Esophagus mucosa (tissue), 1 donor: ENCODE data around the gene TMEM30A. TPM values are rescaled to one million over a fixed set of nuclear protein-coding genes. Genes with fewer than 3 reads are reported as not detected.

Experiments used
- ATAC-seq: fragments of 200-7000 bp; cut with Tn5 transposase; one replicate; pipeline ENCODE4 v1.9.1; 2020
- total RNA-seq: library from RNA; stranded (reverse); gene quantifications from one replicate; pipeline ENCODE4 v1.2.4, GENCODE V29; 2023
- donor health status: DM: yes; HTN: yes; CAD: no.

TMEM30A gene
- total RNA-seq, 1 donor from 2014 or later, result 64.0 TPM

DNA sequence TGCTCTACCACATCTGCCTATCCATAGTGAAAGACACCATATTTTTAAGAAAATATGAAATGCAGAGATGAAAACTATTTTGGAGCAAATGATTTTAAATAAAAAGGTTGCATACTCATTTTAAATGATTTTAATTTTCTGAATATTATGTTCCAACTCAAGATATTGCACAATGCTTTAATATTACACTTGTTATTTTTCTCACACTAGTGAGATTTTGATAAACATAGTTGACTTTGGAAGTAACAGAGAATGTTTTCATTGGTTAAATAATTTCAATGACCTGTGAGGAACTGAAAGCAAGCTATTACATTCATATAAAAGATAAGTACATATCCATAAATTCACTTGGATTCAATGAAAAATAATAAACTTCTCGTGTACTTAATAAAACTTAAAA lies 7.2 kb upstream of the TMEM30A start:
- no peak for ATAC-seq

DNA sequence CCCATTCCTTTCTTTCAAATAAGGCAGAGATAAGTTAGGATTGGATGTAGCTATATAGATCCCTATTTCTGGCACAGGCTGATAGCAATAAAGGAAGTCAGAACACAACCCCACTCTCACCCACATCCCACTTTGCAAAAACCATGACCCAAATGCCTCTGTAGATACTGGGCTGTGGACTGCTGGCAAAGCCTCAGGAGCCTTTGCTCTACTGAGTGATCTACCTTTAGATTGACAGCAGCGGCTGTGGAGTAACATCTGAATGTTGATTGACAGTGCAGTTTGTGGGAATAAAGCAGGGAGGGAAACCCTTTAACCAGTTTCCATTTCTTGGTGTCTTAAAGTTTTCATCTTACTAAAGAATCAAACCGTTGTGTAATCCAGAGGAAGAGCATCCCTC lies 6.7 kb upstream of the TMEM30A start:
- no peak for ATAC-seq

- ATAC-seq, result no peak
Measured at GRCh38 chr6:75290136-75290945, 5.7 kb upstream of the TMEM30A start.

DNA sequence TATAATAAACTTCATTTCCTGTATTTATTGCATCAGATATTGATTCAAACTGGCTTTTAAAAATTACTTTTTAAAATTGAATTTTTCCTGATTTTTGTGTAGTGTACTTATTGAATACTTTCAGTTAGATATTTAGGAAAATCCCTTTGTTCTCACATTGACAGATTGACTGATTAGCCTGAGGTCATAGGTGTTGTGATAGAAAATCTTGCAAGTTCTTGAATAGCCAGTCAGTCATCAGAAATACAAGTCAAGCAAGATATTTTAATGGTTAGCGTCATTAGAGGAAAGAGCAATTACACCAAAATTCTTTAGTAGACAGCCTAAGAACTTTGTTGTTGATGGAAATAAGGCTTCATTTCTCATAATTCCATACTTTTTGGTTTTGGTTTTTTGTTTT lies 3.4 kb upstream of the TMEM30A start:
- no peak for ATAC-seq

- ATAC-seq, result no peak
Measured at GRCh38 chr6:75287424-75287823, 2.8 kb upstream of the TMEM30A start.

DNA sequence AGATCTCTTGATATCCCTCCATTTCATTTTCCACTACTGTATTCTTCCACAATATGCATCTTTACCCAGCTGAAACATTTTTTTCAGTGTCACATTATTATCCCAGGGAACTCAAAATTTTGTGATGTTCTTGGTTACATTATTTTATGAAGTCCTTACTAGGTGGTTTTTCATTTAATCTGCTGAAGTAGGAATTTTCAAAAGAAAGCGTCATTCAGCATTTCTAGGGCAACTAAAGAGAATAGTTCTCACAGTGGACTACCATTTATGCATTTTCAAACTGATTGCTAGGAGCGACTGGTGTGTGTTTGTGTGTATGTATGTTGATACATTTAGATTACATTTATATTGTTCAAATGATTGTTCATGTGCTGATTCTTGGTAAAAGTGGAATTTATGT lies 2.4 kb upstream of the TMEM30A start:
- no peak for ATAC-seq

- no peak for ATAC-seq
Measured at GRCh38 chr6:75285283-75285639, 669 bp upstream of the TMEM30A start.

DNA sequence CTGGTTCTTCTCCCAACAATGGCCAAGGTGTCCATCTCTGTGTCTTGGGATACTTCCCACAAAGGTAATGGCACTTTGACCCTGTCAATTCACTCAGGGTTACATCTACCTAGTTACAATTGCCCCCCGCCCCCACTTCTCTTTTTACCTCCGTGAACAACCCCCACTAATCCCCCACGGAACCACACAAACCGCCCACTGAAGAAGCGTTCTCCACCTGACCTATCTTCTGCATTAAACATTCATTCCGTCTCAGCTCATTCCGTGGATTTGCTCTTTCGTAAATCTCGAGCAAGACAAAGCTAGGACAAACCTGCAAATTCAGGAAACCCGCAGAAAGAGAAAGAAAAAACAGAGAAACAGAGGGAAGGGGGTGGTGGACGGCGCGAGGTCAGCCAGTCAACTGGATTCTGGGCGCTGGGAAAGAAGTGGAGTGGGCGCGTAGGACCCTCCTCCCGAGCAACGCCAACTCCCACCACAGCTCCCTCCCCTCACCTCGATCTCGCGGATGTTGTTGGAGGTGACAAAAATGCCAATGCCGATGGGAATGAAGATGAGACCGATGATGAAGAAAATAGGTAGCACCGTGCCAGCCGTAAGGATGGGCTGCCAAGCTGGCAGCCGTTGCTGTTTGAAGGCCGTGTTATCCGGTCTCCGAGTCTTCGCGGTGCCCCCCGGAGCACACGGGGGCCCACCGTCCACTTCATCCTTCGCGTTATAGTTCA lies 523 bp downstream of the TMEM30A start:
- no peak for ATAC-seq

GRCh38 chr6:75282706-75283105 lies 1.9 kb downstream of the TMEM30A start:
- ATAC-seq, result no peak

- no peak for ATAC-seq
Measured at GRCh38 chr6:75281653-75282052, 2.9 kb downstream of the TMEM30A start.

DNA sequence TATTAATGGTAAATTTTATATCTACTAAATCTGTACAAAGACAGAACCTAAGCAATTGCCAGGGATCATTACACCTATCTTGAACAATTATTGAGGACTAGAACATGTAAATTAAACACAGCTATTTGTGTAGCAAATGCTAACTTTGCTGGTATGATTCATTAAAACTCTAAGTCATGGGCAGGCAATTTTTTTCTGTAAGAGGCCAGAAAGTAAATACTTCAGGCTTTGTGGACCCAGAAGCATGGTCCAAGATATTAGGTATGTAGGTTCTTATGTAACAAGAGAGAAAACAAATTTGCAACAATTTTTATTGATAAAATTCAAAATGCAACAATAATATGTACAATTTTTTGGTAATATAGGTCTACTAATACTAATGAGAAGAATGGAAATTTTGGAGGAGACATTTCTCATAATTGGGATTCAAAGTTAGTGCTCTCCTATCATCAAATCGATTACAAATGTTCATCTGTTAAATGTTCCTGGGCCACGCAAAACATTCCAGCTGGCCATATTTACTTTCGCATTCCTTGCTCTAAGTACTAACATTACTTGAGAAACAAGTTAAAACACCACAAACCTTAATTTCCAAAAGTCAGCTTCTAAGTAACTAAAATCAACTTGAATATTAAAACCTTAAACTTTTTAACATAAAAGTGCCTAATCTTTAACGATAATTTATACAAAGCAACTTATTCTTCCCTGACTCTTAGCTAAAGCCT lies 4.3 kb downstream of the TMEM30A start:
- ATAC-seq, result no peak

GRCh38 chr6:75279418-75279817 lies 5.2 kb downstream of the TMEM30A start:
- ATAC-seq, result no peak

DNA sequence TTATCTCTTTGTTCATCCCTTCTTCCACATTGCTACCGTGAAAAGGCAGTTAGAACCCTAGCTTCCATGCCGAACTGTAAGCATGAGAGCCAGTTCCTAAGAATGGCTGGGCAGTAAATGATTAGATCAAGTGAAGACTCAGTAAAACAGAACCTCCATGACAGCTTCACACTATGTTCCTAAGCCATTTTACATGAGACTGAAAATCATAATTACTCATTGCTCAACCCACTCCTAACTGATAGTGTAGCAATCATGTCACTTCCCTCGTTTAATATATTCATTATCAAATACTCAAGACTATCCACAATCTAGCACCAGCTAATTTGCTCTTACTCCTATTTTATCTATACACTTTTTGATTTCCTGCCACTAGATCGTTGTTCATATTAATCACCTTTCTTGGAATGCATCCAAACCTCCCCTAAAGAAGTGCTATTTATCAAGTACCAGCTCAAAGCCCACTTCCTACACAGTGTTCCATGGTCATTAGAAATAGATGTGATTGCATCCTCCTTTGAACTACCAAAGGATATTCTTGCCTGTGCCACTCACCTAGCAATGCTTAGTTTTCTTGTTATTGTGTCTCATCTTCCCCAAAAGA lies 6.0 kb downstream of the TMEM30A start:
- no peak for ATAC-seq

DNA sequence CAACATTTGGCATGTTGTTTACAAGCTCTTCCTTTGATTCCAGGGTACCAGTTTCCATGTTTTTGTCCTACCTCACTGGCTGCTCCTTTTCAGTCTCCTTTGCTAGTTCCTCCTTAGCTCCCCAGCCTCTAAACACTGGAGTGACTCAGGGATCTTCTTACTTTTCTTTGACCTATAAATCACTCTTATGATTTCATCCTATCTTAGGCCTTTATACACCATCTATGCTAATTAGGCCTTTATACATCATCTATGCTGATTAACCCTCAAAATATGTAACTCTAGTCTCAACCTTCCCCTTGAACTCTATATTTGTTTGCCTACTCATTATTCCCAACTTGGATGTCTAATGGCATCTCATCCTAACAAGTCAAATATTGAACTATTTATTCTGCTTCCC lies 9.5 kb downstream of the TMEM30A start:
- peak; percentile 89 for ATAC-seq

DNA sequence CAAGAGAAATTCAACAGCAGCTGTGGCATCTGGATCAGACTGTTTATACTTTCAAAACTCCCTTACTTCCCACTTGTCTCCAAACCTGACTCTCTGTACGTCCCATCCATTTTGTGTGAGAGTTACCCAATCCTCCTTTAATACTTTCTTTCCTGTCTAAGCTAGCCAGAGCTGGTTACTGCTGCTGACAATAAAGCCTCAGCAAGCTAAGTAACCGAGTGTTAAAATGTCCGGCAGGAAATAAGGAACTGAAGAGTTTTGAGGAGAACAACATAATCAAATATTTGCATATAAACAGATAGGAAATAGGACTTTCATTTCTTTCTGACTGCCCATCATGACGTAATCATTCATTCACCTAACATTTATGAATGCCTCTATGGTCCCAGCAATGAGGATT lies 11.6 kb downstream of the TMEM30A start:
- ATAC-seq, result no peak

DNA sequence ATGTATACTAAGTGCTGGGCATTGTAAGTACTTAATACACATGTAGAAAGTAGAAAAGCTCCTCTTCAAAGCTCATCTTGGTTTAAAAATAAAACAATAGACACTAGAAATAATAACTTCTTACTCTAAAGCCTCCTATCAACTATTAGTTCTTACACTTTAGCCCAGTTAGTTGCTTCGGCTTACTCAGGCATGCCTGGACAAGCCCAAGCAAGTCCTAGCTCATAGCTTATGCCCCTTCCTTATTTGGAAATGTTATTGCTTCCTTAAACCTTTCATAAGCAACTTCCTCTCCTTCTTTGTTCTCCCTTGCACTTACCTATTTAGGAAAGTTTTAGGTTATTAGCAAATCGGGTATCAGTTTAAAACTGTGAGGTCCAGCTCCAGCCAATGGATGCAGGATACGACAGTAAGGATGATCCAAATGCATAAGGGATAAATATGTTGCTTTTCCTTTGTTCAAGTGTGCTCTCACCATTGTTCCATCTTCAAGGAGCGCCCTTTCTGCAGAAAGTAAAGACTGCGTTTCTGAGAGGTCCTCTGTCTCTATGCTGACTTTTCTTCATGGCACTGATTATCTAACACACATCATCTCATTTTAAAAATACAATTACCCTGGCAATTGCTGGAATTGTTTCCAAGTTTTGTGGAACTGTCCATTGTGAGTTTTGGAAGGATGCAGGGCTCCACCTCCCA lies 12.3 kb downstream of the TMEM30A start:
- ATAC-seq, result peak; percentile 45

- ATAC-seq, result no peak
Measured at GRCh38 chr6:75268988-75269354, 15.6 kb downstream of the TMEM30A start.

GRCh38 chr6:75268121-75268987 lies 16.2 kb downstream of the TMEM30A start:
- peak; percentile 80 for ATAC-seq

DNA sequence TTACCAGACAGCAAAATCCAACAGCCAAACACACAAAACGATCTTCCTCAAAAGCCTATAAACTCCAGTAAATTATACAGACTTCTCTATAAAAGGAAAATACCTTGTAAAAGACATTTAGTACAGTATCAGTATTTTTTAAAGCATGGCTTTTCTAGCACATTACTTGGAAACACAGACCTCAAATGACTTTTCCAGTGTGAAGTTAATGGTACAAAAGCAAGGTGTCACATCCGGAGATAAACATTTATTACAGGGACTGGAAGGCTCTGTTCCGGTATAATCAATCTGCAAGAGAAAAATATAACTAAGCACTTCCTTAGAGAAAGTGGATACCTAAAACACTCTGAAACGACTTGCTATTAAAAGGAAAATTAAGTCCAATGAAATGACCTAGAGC lies 17.1 kb downstream of the TMEM30A start:
- no peak for ATAC-seq

GRCh38 chr6:75266716-75267291 lies 17.8 kb downstream of the TMEM30A start:
- ATAC-seq, result peak; percentile 70

DNA sequence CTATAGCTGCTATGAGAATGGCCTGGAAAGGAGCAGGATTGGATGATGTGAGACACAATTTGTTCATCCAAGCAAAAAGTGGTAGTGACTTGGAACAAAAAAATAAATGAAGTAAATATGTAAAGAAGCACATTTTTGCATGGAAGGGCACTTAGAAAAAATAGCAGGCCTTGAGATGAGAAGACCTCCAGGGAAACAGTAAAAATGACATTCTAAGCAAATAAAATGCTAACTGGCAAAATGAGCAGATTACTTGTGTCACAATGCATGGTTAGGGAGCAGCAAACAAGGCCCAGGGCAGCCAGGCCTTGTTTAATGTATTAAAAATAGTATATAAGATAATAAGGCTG lies 21.2 kb downstream of the TMEM30A start:
- ATAC-seq, result no peak
